GM12878 (cell line): ENCODE measurements around the gene LSR. TPM values are rescaled to one million over a fixed set of nuclear protein-coding genes. Genes with fewer than 3 reads are reported as not detected.

Experiments used
- ATAC-seq: fragments of 200-7000 bp; cut with Tn5 transposase; 3 replicates; pipeline ENCODE4 v1.9.1; 2020; ENCODE audit warnings: mild to moderate bottlenecking, moderate library complexity
- BruUV-seq: library from RNA; stranded (reverse); fragments of 400-500 nt; replicated peaks from 2 replicates; lab custom pipeline; 2021; lab: Mats Ljungman, UMichigan
- CTCF ChIA-PET: fragments of 300-600 bp; sonication (Branson Sonifier 250); formaldehyde crosslinking; extraction: SDS; loops from one replicate; lab custom pipeline; 2021; ENCODE audit warnings: inconsistent platforms; lab: Yijun Ruan, JAX
- POLR2A ChIA-PET: fragments of 350-600 bp; formaldehyde crosslinking; extraction: SDS; loops from one replicate; lab custom pipeline; 2021; ENCODE audit warnings: inconsistent platforms; lab: Charles Lee
- RAD21 ChIA-PET: fragments of 300-600 bp; sonication (Branson Sonifier 250); formaldehyde crosslinking; loops from one replicate; lab custom pipeline; 2023; ENCODE audit warnings: antibody characterized with exemption; ENCODE audit not compliant: unreplicated experiment; lab: Charles Lee
- SMC1A ChIA-PET: fragments of 300-600 bp; sonication (Branson Sonifier 250); formaldehyde crosslinking; loops from one replicate; lab custom pipeline; 2023; ENCODE audit not compliant: unreplicated experiment, uncharacterized antibody; lab: Charles Lee
- DNase-seq: peaks from one replicate; pipeline ENCODE4 v3.0.0-alpha.2; 2011; ENCODE audit warnings: low read depth, low spot score
- FAIRE-seq: peaks from 3 replicates; lab custom pipeline; 2011; peaks lifted over from hg19 to GRCh38; lab: Jason Lieb, UNC
- H2AFZ ChIP-seq: 2 replicates; pipeline ENCODE4 v1.6.0; 2011; ENCODE audit warnings: low read depth, low read length, control low read depth; ENCODE audit not compliant: control insufficient read depth
- H3K27ac ChIP-seq: 2 replicates; pipeline ENCODE4 v1.5.1; 2011; ENCODE audit warnings: control low read depth; ENCODE audit not compliant: control insufficient read depth, insufficient read depth
- H3K27me3 ChIP-seq, 2 experiments: replicated peaks in 1 of 2; 2 replicates each; pipeline versions ENCODE4 v1.6.0 to v1.6.1; 2011; ENCODE audit warnings: low read length in 1 of 2; ENCODE audit not compliant: control insufficient read depth in 2 of 2, insufficient read depth in 2 of 2
- H3K36me3 ChIP-seq, 2 experiments: 2 replicates each; pipeline ENCODE4 v1.5.1; 2011; ENCODE audit warnings: low read length in 1 of 2; ENCODE audit not compliant: control insufficient read depth in 2 of 2, insufficient read depth in 2 of 2
- H3K4me1 ChIP-seq: 2 replicates; pipeline ENCODE4 v1.6.1; 2011; ENCODE audit warnings: mild to moderate bottlenecking, low read length, moderate library complexity, mixed read lengths; ENCODE audit not compliant: control insufficient read depth, insufficient read depth
- H3K4me2 ChIP-seq: 2 replicates; pipeline ENCODE4 v1.6.0; 2011; ENCODE audit warnings: control low read depth; ENCODE audit not compliant: control insufficient read depth, insufficient read depth
- H3K4me3 ChIP-seq: fragments of 200-600 bp; sonication (generic); 2 replicates; pipeline ENCODE4 v1.5.1; 2016
- H3K79me2 ChIP-seq: 2 replicates; pipeline ENCODE4 v1.6.0; 2011; ENCODE audit warnings: low read length; ENCODE audit not compliant: control insufficient read depth, insufficient read depth
- H3K9ac ChIP-seq: 2 replicates; pipeline ENCODE4 v1.8.0; 2011; ENCODE audit warnings: low read length, control low read depth, mixed read lengths; ENCODE audit not compliant: control insufficient read depth, insufficient read depth
- H3K9me3 ChIP-seq: replicated peaks from 3 replicates; pipeline ENCODE4 v1.5.1; 2011; ENCODE audit warnings: mild to moderate bottlenecking, low read length; ENCODE audit not compliant: control insufficient read depth, insufficient read depth
- H4K20me1 ChIP-seq: 2 replicates; pipeline ENCODE4 v1.6.0; 2011; ENCODE audit not compliant: control insufficient read depth, insufficient read depth
- EZH2 ChIP-seq: IDR thresholded peaks from 2 replicates; pipeline ENCODE4 v1.6.1; 2012; ENCODE audit warnings: low read depth, mild to moderate bottlenecking, control low read depth, inconsistent platforms, low read length, borderline replicate concordance; ENCODE audit not compliant: control insufficient read depth
- NFYB ChIP-seq: IDR thresholded peaks from 2 replicates; pipeline ENCODE4 v1.6.1; 2011; ENCODE audit warnings: low read depth, mild to moderate bottlenecking, low read length, improper control_type of control experiment, moderate library complexity; ENCODE audit not compliant: insufficient read depth
- ZBED1 ChIP-seq: IDR thresholded peaks from 2 replicates; pipeline ENCODE4 v1.6.1; 2016; ENCODE audit warnings: borderline replicate concordance
- WGBS: methylation state at CpG from one replicate; pipeline ENCODE4 v1.1.6; 2016; ENCODE audit warnings: low lambda C conversion rate; ENCODE audit not compliant: insufficient replicate concordance, insufficient coverage; ENCODE audit errors: missing lambda C conversion rate; 5-methylcytosine and 5-hydroxymethylcytosine counted together
- in situ Hi-C: fragments of 300-500 bp; cut with MboI; formaldehyde crosslinking; loops from 9 replicates; pipeline ENCODE4 v1.14.3; 2018; ENCODE audit warnings: mixed read lengths
- intact Hi-C: fragments of 100-400 bp; cut with micrococcal nuclease; formaldehyde crosslinking; loops from one replicate; pipeline ENCODE4 v1.14.2; 2022; ENCODE audit not compliant: unreplicated experiment
- polyA plus RNA-seq, 11 experiments: library from polyadenylated mRNA; depleted of rRNA in 4 of 11; unstranded in 6 of 11; stranded (reverse) in 5 of 11; fragments of >200 nt; fragmentation: Nextera tagmentation in 4 of 11; fragmentation: Illumina TruSeq in 1 of 11; extraction: Ambion mirVana in 4 of 11; extraction: Trizol in 1 of 11; gene quantifications; 1 replicate in 1 of 11; 2 replicates in 10 of 11; pipeline versions ENCODE4 v1.2.1 to v1.2.3, GENCODE V29; 2011 to 2016; ENCODE audit warnings: inconsistent platforms in 2 of 11, missing spikeins in 2 of 11, low read depth in 1 of 11
- total RNA-seq, 4 experiments: library from RNA; depleted of rRNA in 3 of 4; stranded (reverse); fragments of >200 nt in 3 of 4; fragmentation: Illumina TruSeq in 1 of 4; extraction: Trizol in 1 of 4; gene quantifications; 2 replicates each; pipeline versions ENCODE4 v1.2.1 to v1.2.3, GENCODE V29; 2013 to 2021
- TF ChIP-seq, protein P1 (sequence below): IDR thresholded peaks from 2 replicates; pipeline ENCODE4 v1.6.1; 2011; ENCODE audit warnings: low read depth, mild to moderate bottlenecking, low read length, moderate library complexity, borderline replicate concordance; ENCODE audit errors: extremely low read depth
- TF ChIP-seq, protein P2 (sequence below): fragments of 450-650 bp; IDR thresholded peaks from 2 replicates; pipeline ENCODE4 v1.6.1; 2017; ENCODE audit warnings: antibody characterized with exemption, mild to moderate bottlenecking, moderate library complexity

The LSR gene
- total and polyA plus RNA-seq, 10 of the 15 experiments (the other 5 are each of a cell fraction or from before 2014, with no cell fraction given), result 0.26 to 53.9 (median 26.3) TPM

DNA sequence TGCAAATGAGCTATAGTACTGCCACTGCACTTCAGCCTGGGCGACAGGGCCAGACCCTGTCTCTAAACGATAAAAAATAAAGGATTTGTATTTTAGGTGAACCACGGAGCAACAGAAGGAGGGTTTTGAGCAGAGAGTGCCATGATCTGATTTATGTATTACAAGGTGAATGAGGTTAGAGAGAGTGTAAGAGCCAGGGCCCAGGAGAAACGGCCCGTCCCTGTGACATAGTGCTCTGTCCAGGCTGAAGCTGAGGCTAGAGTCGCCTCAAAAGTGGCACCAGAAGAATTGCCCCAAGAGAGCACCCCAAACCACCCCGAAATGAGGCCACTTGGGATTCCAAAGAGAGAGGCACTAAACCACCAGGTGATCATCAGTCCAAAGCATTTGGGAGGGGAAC lies 60.1 kb downstream of the LSR start (continued):
- TF ChIP-seq, protein P1, sequence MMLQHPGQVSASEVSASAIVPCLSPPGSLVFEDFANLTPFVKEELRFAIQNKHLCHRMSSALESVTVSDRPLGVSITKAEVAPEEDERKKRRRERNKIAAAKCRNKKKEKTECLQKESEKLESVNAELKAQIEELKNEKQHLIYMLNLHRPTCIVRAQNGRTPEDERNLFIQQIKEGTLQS, result no peak
- no peak for TF ChIP-seq NFYB
- TF ChIP-seq, protein P2, sequence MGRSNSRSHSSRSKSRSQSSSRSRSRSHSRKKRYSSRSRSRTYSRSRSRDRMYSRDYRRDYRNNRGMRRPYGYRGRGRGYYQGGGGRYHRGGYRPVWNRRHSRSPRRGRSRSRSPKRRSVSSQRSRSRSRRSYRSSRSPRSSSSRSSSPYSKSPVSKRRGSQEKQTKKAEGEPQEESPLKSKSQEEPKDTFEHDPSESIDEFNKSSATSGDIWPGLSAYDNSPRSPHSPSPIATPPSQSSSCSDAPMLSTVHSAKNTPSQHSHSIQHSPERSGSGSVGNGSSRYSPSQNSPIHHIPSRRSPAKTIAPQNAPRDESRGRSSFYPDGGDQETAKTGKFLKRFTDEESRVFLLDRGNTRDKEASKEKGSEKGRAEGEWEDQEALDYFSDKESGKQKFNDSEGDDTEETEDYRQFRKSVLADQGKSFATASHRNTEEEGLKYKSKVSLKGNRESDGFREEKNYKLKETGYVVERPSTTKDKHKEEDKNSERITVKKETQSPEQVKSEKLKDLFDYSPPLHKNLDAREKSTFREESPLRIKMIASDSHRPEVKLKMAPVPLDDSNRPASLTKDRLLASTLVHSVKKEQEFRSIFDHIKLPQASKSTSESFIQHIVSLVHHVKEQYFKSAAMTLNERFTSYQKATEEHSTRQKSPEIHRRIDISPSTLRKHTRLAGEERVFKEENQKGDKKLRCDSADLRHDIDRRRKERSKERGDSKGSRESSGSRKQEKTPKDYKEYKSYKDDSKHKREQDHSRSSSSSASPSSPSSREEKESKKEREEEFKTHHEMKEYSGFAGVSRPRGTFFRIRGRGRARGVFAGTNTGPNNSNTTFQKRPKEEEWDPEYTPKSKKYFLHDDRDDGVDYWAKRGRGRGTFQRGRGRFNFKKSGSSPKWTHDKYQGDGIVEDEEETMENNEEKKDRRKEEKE, result no peak
- no peak for TF ChIP-seq ZBED1

DNA sequence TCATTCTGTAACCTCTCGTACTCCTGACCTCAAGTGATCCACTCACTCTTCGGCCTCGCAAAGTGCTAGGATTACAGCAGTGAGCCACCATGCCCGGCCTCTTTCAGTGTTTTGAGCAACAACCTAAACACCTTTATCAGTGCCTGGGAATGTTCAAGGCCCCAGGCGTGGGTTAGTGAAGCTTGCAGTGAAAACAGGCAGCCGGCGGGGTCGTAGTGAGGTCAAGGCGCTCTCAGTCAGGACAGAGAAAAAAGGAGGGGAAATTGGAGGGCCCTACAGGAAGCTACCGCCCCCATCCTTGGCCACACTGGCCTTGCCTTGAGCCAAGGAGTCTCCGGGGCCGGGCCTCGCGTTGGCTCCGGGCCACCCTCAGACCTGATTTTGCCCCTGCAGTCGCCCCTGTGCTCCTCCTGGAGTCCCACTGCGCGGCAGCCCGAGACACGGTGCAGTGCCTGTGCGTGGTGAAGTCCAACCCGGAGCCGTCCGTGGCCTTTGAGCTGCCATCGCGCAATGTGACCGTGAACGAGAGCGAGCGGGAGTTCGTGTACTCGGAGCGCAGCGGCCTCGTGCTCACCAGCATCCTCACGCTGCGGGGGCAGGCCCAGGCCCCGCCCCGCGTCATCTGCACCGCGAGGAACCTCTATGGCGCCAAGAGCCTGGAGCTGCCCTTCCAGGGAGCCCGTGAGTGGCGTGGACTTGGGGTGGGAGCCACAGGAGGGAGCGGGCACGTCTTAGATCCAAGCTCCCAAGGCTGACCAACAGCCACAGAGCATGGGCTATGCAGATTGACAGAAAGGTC lies 60.9 kb downstream of the LSR start:
- no peak for TF ChIP-seq EZH2
- no TSS peak for BruUV-seq
- ChIA-PET SMC1A (interaction anchor here (0.6 kb wide), 1 partner anchor 119 kb away, joined by 4 read pairs; no protein-coding TSS in a partner anchor), CTCF (no interaction called here), POLR2A (no interaction called here), RAD21 (no interaction called here)
- DNase-seq, result no peak
- in situ Hi-C loops (no loop called here), intact Hi-C loops (loop anchor here (5.0 kb wide), 1 partner anchor 38 kb away; the partner anchor contains the start of gene FFAR1)
- WGBS, result 83% methylated on average over 47 of the region's 47 CpGs
- no peak overlapping the region for H3K9ac ChIP-seq
- no peaks in the 10 kb centered on the region for H4K20me1 ChIP-seq
- no peak overlapping the region for H3K4me2 ChIP-seq
- H2AFZ ChIP-seq, result no peak overlapping the region
- no peaks in the 10 kb centered on the region for H3K27me3 ChIP-seq
- no peak overlapping the region for H3K4me3 ChIP-seq
- H3K36me3 ChIP-seq, result no peaks in the 10 kb centered on the region; a peak in 1 of 4 replicates
- no peak for FAIRE-seq
- no peaks in the 10 kb centered on the region for H3K79me2 ChIP-seq
- H3K9me3 ChIP-seq, result no peaks in the 10 kb centered on the region
- ATAC-seq, result no peak
- no peaks in the 10 kb centered on the region for H3K4me1 ChIP-seq
- H3K27ac ChIP-seq, result no peak overlapping the region
